ENCODE results near the gene CEBPE. TPM values are rescaled to one million over a fixed set of nuclear protein-coding genes. Genes with fewer than 3 reads are reported as not detected.

The CEBPE gene
- total and polyA plus RNA-seq, 2 experiments from 2014 or later = not detected

- no peak overlapping the region for H2AFZ ChIP-seq
Observed at GRCh38 chr14:23106747-23107045, 12.4 kb downstream of the CEBPE start.

GRCh38 chr14:23105348-23105824, 13.7 kb downstream of the CEBPE start:
- in situ Hi-C loops (cut with MboI) = no loop called here

More at GRCh38 chr14:23106747-23107045, 12.4 kb downstream of the CEBPE start:
- in situ Hi-C loops (cut with MboI) = no loop called here
- no peaks in the 10 kb centered on the region for H3K79me2 ChIP-seq (ENCODE audit: insufficient read depth)
- H3F3A ChIP-seq (ENCODE audit: insufficient read depth) = no peaks in the 10 kb centered on the region; the same call in 1 of the 2 replicates
- 0 out of 2 replicates have a peak, but pooled peaks cover 4% of the 10 kb centered on the region for H3K4me1 ChIP-seq (ENCODE audit: insufficient read depth)
- H3K9me3 ChIP-seq (ENCODE audit: low read depth) = no peaks in the 10 kb centered on the region
- H3K27ac ChIP-seq = no peak overlapping the region
- H3K4me3 ChIP-seq = no peak overlapping the region
- H3K9me2 ChIP-seq (ENCODE audit: insufficient read depth) = no peaks in the 10 kb centered on the region
- no peak overlapping the region for H3K4me2 ChIP-seq (ENCODE audit: unreplicated experiment)
- H4K20me1 ChIP-seq (ENCODE audit: insufficient read depth) = no peaks in the 10 kb centered on the region
- DNase-seq = no peak
- no peaks in the 10 kb centered on the region for H3K36me3 ChIP-seq (ENCODE audit: low read depth)
- H3K9ac ChIP-seq = no peak overlapping the region
- no peak for TF ChIP-seq EZH2phosphoT487 (IDR thresholded peaks at IDR 0.05; ENCODE audit: insufficient read depth, low read depth)
- no peak for TF ChIP-seq EZH2 (IDR thresholded peaks at IDR 0.05; ENCODE audit: insufficient read depth, poor library complexity, severe bottlenecking)
- H3K27me3 ChIP-seq (replicated peaks; ENCODE audit: insufficient read depth) = no peaks in the 10 kb centered on the region

GRCh38 chr14:23104591-23105347, 14.3 kb downstream of the CEBPE start, which contains the start of gene CIROP:
TSS of gene CIROP (minus strand) at chr14:23104989. CDS start at chr14:23104920, 69 bp downstream.
- no peak within 1 kb of the TSS for H3K27ac ChIP-seq
- no peak within 1 kb of the TSS for H3K4me2 ChIP-seq (ENCODE audit: unreplicated experiment)

More at GRCh38 chr14:23105348-23105824, 13.7 kb downstream of the CEBPE start:
- H3K27me3 ChIP-seq (replicated peaks; ENCODE audit: insufficient read depth) = no peaks in the 10 kb centered on the region
- H3K9me2 ChIP-seq (ENCODE audit: insufficient read depth) = no peaks in the 10 kb centered on the region
- TF ChIP-seq EZH2phosphoT487 (IDR thresholded peaks at IDR 0.05; ENCODE audit: insufficient read depth, low read depth) (no peak), EZH2 (IDR thresholded peaks at IDR 0.05; ENCODE audit: insufficient read depth, poor library complexity, severe bottlenecking) (no peak)
- no peaks in the 10 kb centered on the region for H3K36me3 ChIP-seq (ENCODE audit: low read depth)
- H3K4me3 ChIP-seq = no peak overlapping the region
- no peak overlapping the region for H3K27ac ChIP-seq
- no peak overlapping the region for H3K9ac ChIP-seq
- no peak overlapping the region for H2AFZ ChIP-seq
- DNase-seq = no peak
- H3K79me2 ChIP-seq (ENCODE audit: insufficient read depth) = 0 out of 2 replicates have a peak, but pooled peaks cover 2% of the 10 kb centered on the region
- H3K9me3 ChIP-seq (ENCODE audit: low read depth) = no peaks in the 10 kb centered on the region
- 90 to 96% methylated on average over 4 of the region's 4 CpGs for WGBS, 2 experiments (ENCODE audit: low coverage in 1 of 2, low lambda C conversion rate in 2 of 2, missing lambda C conversion rate in 2 of 2)
- H4K20me1 ChIP-seq (ENCODE audit: insufficient read depth) = no peaks in the 10 kb centered on the region
- no peak overlapping the region for H3K4me2 ChIP-seq (ENCODE audit: unreplicated experiment)
- peaks cover 9% of the 10 kb centered on the region for H3F3A ChIP-seq (ENCODE audit: insufficient read depth)
- H3K4me1 ChIP-seq (ENCODE audit: insufficient read depth) = 0 out of 2 replicates have a peak, but pooled peaks cover 4% of the 10 kb centered on the region

GRCh38 chr14:23104070-23104590, 14.9 kb downstream of the CEBPE start:
- no peak overlapping the region for H2AFZ ChIP-seq
- in situ Hi-C loops (cut with MboI) = no loop called here
- H3K9me3 ChIP-seq (ENCODE audit: low read depth) = no peaks in the 10 kb centered on the region
- H3K4me1 ChIP-seq (ENCODE audit: insufficient read depth) = 0 out of 2 replicates have a peak, but pooled peaks cover 4% of the 10 kb centered on the region
- H3K9ac ChIP-seq = no peak overlapping the region
- H4K20me1 ChIP-seq (ENCODE audit: insufficient read depth) = 0 out of 2 replicates have a peak, but pooled peaks cover under 1% of the 10 kb centered on the region
- H3K4me2 ChIP-seq (ENCODE audit: unreplicated experiment) = no peak overlapping the region
- H3F3A ChIP-seq (ENCODE audit: insufficient read depth) = peaks cover 14% of the 10 kb centered on the region
- no peak overlapping the region for H3K27ac ChIP-seq
- no peaks in the 10 kb centered on the region for H3K36me3 ChIP-seq (ENCODE audit: low read depth)
- H3K4me3 ChIP-seq = no peak overlapping the region
- no peaks in the 10 kb centered on the region for H3K27me3 ChIP-seq (replicated peaks; ENCODE audit: insufficient read depth)
- TF ChIP-seq EZH2phosphoT487 (IDR thresholded peaks at IDR 0.05; ENCODE audit: insufficient read depth, low read depth) (no peak), EZH2 (IDR thresholded peaks at IDR 0.05; ENCODE audit: insufficient read depth, poor library complexity, severe bottlenecking) (no peak)
- WGBS, 2 experiments (ENCODE audit: low coverage in 1 of 2, low lambda C conversion rate in 2 of 2, missing lambda C conversion rate in 2 of 2) = 81% methylated on average over 6 of the region's 6 CpGs
- no peak for DNase-seq
- H3K9me2 ChIP-seq (ENCODE audit: insufficient read depth) = no peaks in the 10 kb centered on the region
- peaks cover 15% of the 10 kb centered on the region for H3K79me2 ChIP-seq (ENCODE audit: insufficient read depth)

More at GRCh38 chr14:23104591-23105347, 14.3 kb downstream of the CEBPE start, which contains the start of gene CIROP:
- 61 to 62% methylated on average over 11 of the region's 11 CpGs for WGBS, 2 experiments (ENCODE audit: low coverage in 1 of 2, low lambda C conversion rate in 2 of 2, missing lambda C conversion rate in 2 of 2)
- Histone ChIP-seq H3F3A (ENCODE audit: insufficient read depth) (peaks cover 14% of the 10 kb centered on the region), H3K79me2 (ENCODE audit: insufficient read depth) (peaks cover 9% of the 10 kb centered on the region), H3K4me1 (ENCODE audit: insufficient read depth) (0 out of 2 replicates have a peak, but pooled peaks cover 4% of the 10 kb centered on the region), H3K27me3 (replicated peaks; ENCODE audit: insufficient read depth) (no peaks in the 10 kb centered on the region), H3K9me3 (ENCODE audit: low read depth) (no peaks in the 10 kb centered on the region), H2AFZ (no peak within 1 kb of the TSS), H3K9me2 (ENCODE audit: insufficient read depth) (no peaks in the 10 kb centered on the region), H3K36me3 (ENCODE audit: low read depth) (no peaks in the 10 kb centered on the region), H3K9ac (no peak within 1 kb of the TSS), H4K20me1 (ENCODE audit: insufficient read depth) (no peaks in the 10 kb centered on the region), H3K4me3 (no peak within 1 kb of the TSS)
- DNase-seq = peak; percentile 36
- no peak for TF ChIP-seq EZH2phosphoT487 (IDR thresholded peaks at IDR 0.05; ENCODE audit: insufficient read depth, low read depth)
- TF ChIP-seq EZH2 (IDR thresholded peaks at IDR 0.05; ENCODE audit: insufficient read depth, poor library complexity, severe bottlenecking) = no peak
- in situ Hi-C loops (cut with MboI) = no loop called here

All from GM23248 (cell line).